Stimulated activated CD8-positive, alpha-beta memory T cell treated with anti-CD3 and anti-CD28 coated beads, Interleukin-15, amount 100 ng/mL, for 24 hours (primary cell): ENCODE data around the gene LZIC.

Experiments used
- DNase-seq: peaks from one replicate; pipeline ENCODE4 v3.0.0-alpha.2; 2020; ENCODE audit warnings: low read depth

The LZIC gene

GRCh38 chr1:9910423-9911178 is 32.6 kb downstream of the LZIC start:
- peak; percentile 100 for DNase-seq

- no peak for DNase-seq
Observed at GRCh38 chr1:9910076-9910422, 33.1 kb downstream of the LZIC start, which contains the start of gene CTNNBIP1. Gene CTNNBIP1 (minus strand): TSS chr1:9910269. CDS start chr1:9872064, 38,205 bp downstream.

- DNase-seq, result peak; percentile 13
Observed at GRCh38 chr1:9909234-9910046, 33.8 kb downstream of the LZIC start.

- DNase-seq, result no peak
Observed at GRCh38 chr1:9908871-9909233, 34.3 kb downstream of the LZIC start.

GRCh38 chr1:9907441-9907840 is 35.8 kb downstream of the LZIC start:
- DNase-seq, result no peak

- no peak for DNase-seq
Observed at GRCh38 chr1:9906466-9906865, 36.7 kb downstream of the LZIC start.

DNA sequence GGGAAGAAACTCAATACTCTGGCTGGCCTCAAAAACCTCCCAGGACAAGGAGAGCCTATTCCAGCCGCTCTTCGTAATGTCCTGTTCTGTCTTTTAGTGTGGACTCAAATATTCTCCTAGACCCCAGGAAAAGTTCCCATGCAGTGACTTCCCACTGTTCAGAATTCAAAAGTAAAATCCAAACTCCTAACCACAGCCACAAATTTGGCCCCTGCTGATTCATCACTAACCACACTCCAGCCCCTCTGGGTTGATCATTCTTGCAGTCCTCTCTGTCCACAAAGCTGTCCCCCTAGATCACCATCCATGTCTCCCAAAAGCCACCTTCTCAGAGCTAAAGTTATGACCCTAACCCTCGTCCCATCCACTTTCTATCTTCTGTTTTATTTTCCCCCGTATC is 38.2 kb downstream of the LZIC start:
- no peak for DNase-seq

DNA sequence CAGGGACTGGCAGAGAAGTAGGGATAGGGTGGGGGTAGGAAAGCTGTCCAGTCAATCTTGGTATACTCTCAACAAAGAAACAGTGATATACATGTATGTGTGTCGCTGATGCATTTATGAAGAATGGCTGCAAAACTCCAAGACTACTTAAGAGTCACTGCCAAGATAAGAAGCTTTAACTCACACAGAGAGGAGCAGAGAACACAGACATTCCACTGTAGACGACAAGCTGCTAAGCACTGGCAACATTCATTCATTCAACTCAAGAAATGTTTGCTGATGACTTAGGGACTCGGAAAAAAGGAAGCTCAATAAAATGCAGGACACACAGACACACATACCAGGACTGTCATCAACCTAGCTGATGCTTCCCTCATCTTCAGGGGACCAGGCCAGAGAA is 38.6 kb downstream of the LZIC start:
- DNase-seq, result no peak

- no peak for DNase-seq
Observed at GRCh38 chr1:9903801-9904527, 39.2 kb downstream of the LZIC start.

GRCh38 chr1:9902060-9902452 is 41.1 kb downstream of the LZIC start:
- DNase-seq, result no peak

- no peak for DNase-seq
Observed at GRCh38 chr1:9901148-9902059, 41.8 kb downstream of the LZIC start.

- no peak for DNase-seq
Observed at GRCh38 chr1:9900142-9901043, 42.8 kb downstream of the LZIC start.

DNA sequence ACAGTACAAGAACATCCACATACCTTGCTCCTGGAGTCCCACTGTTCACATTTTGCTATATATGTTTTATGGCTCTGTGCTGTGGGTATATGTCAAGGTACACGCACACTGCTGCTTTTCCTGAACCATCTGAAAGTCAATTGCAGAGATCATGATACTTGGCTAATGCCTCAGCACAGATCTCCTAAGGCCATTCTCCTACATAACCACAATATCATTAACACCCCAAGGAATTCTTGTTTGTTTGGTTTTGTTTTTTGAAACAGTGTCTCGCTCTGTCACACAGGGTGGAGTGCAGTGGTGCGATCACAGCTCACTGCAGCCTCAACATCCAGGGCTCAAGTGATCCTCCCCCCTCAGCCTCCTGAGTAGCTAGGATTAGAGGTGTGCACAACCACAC is 49.1 kb downstream of the LZIC start:
- no peak for DNase-seq

DNA sequence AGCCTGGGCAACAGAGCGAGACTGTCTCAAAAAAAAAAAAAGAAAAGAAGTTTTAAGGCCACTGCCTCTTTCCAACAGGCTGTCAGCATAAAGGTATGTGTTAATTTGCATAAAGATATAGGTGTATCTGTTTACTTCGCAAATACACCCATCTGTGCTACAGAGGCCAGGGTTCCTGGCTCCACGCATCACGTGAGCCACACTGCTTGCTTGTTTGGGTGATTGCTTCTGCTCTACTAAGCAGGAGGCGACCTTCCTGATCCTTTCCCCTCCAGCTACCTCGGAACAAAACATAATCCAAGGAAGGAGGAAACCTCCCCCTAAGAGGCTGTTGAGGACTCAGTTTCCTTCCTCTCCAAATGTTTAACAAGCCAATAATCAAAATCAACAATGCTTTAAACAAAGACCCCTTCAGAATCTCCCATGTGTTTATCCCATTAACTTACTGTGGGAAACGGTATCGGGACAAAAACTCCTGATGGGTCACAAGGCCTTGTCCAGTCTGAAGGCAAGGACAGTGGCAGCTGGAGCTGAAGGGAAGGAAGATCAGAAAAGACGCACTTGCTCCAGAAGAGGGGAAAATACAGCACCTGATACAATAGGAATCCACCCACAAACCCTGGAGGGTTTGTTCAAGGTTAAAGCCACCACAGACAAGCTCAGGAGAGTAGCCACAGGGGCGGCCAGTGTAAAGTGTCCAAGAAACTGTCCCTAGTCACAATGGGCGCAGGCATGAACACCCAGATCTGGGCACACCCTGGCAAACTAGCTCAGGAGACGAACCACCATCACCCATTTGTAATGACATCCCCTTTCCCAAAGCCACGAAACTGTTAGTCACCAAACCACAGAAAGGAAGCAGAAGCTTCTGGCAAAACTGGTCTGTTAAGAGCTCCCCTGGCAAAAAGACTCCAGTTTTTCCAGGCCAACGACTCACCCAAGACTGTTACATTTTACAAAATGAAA is 50.3 kb downstream of the LZIC start:
- DNase-seq, result no peak

GRCh38 chr1:9891207-9891606 is 52.0 kb downstream of the LZIC start:
- DNase-seq, result no peak

- DNase-seq, result no peak
Observed at GRCh38 chr1:9890224-9890731, 52.9 kb downstream of the LZIC start.

GRCh38 chr1:9889411-9889810 is 53.8 kb downstream of the LZIC start:
- DNase-seq, result no peak

DNA sequence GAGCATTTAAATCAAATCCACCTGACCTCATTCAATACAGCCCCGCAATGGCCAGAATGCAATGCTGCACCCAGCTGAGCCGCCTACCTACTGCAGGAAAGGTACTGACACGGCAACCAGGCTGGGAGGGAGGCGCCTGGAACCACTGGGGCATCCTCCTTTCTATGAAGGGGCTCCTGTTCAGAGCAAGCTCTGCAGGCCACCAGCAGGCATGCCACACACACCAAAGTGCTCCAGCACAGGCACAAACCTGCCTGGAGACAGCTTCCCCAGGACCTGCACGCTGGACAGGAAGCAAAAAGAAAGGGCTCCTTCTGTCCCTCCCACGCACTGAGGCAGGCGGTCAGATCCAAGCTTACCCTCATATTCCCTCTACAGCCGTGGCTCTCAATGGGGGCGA is 54.3 kb downstream of the LZIC start:
- DNase-seq, result no peak

DNA sequence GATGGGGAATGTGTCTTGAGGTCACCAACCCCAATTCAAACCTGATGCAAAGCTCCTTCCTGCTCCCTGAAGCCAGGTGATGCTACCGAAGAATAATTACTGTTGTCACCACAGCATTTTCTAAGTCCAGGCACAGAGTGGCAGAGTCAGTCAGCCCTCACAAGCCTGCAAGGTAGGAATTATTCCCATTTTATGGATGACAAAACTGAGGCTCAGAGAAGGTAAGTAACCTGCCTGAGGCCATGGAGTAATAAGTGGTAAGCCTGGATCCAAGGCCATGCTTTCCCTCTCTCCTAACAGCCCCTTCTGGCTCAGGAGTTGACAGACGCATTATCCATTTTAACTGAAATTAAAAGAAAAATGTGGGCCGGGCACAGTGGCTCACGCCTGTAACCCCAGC is 56.1 kb downstream of the LZIC start:
- no peak for DNase-seq
